ENCODE measurements around the gene FLII. TPM values are rescaled to one million over a fixed set of nuclear protein-coding genes. Genes with fewer than 3 reads are reported as not detected.

Gene FLII
- total RNA-seq, 3 donors from 2014 or later, result 278 to 319 (median 316) TPM

DNA sequence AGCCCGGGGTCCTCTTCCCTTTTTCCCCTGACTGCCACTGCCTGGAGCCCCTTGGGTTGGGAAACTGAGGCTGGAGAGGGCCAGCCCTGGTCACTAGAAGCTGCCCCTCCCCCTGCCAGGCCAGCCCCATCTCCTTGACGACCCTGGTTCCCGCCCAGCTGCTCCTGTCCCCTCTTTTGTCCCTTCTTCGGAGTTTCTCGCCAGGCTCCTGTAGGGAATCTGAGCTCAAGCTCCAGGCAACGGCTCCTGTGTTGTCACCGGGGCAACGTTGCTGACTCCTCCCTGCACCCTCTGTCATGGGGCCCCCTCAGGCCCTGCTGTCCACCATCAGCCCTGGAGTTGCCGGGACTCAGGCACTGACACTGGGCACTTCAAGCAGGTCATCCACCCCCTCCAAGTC lies 27.4 kb downstream of the FLII start:
- H3K36me3 ChIP-seq (ENCODE audit: low read depth), result no peaks in the 10 kb centered on the region

DNA sequence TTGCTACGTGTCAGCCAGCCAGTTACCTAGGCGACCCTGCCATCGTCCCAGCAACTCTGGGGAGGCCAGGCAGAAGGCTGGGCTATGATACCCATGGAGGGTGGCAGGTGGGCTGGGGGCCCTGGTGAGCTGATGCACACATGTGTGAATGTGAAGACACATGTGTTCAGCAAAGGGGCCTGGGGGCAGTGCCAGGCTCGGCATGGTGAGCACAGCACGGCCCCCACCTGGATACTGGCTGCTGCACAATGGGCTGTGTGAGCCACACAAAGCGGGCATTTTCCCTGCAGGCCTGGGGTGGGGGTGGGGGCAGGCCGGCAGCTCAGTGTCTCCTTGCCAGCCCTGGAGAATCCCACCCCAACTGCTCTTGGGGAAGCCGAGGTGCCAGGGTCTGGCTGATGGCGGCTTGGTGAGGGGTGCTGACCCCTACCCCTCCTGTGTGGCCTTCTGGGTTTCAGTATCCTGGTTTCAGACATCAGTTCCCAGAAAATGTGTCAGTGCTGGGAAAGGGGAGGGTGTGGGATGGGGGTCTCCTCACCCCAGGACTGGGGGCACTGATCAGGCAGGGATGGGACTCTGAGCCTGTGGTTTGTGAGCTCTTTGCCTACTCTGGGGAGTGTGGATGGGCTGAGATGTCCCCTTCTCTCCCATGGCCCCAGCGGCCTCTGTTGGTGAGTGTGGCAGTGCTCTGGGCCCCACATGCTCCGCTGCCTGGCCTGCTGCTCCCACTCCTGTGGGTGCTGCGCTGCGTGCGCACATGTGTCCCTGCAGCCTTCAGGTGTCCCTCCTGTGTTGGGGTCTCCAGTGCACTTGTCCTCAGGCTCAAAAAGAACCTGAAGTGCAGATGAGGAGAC lies 28.0 kb downstream of the FLII start:
- no peaks in the 10 kb centered on the region for H3K4me1 ChIP-seq (ENCODE audit: low read depth)
- no peak for DNase-seq
- TF ChIP-seq CTCF (IDR thresholded peaks at IDR 0.05), result no peak
- intact Hi-C loops (cut with DNase I, micrococcal nuclease), result no loop called here
- no peaks in the 10 kb centered on the region for H3K36me3 ChIP-seq (ENCODE audit: low read depth)
- H3K4me3 ChIP-seq, result no peak overlapping the region
- no peak for ATAC-seq
- H3K9me3 ChIP-seq, result no peaks in the 10 kb centered on the region

More for the DNA sequence above, 27.4 kb downstream of the FLII start:
- ATAC-seq (no peak), DNase-seq (no peak)
- intact Hi-C loops (cut with DNase I, micrococcal nuclease), result no loop called here
- no peak for TF ChIP-seq CTCF (IDR thresholded peaks at IDR 0.05)
- Histone ChIP-seq H3K9me3 (no peaks in the 10 kb centered on the region), H3K4me1 (ENCODE audit: low read depth) (no peaks in the 10 kb centered on the region), H3K4me3 (no peak overlapping the region)

DNA sequence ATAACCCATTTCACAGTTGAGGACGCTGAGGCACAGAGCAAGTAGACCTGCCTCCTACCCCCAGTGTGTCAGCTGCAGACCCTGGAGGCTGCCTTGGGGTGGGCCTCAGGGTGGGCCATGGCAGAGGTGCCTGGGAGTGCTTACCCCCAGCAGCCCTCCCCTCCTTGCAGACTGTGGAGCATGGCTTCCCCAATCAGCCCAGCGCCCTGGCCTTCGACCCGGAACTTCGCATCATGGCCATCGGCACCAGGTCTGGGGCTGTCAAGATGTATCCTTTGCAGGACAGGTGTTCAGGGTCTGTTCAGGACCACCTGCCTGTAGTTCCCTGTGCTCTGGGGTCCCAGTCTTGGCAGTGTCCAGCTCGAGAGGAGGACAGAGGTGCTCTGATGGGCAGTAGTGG lies 28.8 kb downstream of the FLII start:
- intact Hi-C loops (cut with DNase I, micrococcal nuclease), result no loop called here
- Histone ChIP-seq H3K9me3 (no peaks in the 10 kb centered on the region), H3K36me3 (ENCODE audit: low read depth) (no peaks in the 10 kb centered on the region), H3K4me1 (ENCODE audit: low read depth) (no peaks in the 10 kb centered on the region), H3K4me3 (no peak overlapping the region)
- ATAC-seq (no peak), DNase-seq (no peak)
- no peak for TF ChIP-seq CTCF (IDR thresholded peaks at IDR 0.05)

GRCh38 chr17:18229254-18229653 lies 29.3 kb downstream of the FLII start:
- ATAC-seq, result no peak

DNA sequence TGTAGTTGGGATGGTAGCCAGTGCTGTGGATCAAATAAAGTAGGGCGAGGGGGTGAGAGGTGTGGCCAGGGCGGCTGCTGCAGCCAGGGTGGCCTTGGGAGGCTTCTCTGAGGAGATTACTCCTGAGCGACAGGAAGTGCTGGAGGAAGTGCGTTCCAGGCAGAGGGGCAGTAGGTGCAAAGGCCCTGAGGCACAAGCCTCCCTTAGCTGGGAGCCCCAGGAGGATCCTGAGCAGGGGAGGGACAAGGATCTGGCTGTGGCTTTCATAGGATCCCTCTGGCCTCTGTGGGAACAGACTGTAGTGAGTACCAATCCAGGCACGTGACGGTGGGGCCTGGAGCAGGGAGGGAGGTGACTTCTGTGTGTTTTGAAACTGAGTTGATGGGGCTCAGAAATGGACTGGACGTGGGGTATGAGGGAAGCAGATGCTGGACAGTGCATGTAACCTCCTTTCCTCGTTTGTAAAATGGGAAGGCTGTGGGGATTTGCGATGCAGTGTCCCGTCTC lies 30.3 kb downstream of the FLII start:
- no peak for TF ChIP-seq CTCF (IDR thresholded peaks at IDR 0.05)
- intact Hi-C loops (cut with DNase I, micrococcal nuclease), result no loop called here
- Histone ChIP-seq H3K36me3 (ENCODE audit: low read depth) (no peaks in the 10 kb centered on the region), H3K9me3 (no peaks in the 10 kb centered on the region), H3K4me3 (no peak overlapping the region), H3K4me1 (ENCODE audit: low read depth) (no peaks in the 10 kb centered on the region)
- DNase-seq, result no peak
- ATAC-seq, result no peak

More at GRCh38 chr17:18229254-18229653, 29.3 kb downstream of the FLII start:
- H3K9me3 ChIP-seq, result no peaks in the 10 kb centered on the region
- H3K4me3 ChIP-seq, result no peak overlapping the region
- TF ChIP-seq CTCF (IDR thresholded peaks at IDR 0.05), result no peak
- H3K4me1 ChIP-seq (ENCODE audit: low read depth), result no peaks in the 10 kb centered on the region
- no peak for DNase-seq
- intact Hi-C loops (cut with DNase I, micrococcal nuclease), result no loop called here
- H3K36me3 ChIP-seq (ENCODE audit: low read depth), result no peaks in the 10 kb centered on the region

Data from mucosa of descending colon (tissue), 3 donors.